ENCODE measurements around the gene ACTN2.

DNA sequence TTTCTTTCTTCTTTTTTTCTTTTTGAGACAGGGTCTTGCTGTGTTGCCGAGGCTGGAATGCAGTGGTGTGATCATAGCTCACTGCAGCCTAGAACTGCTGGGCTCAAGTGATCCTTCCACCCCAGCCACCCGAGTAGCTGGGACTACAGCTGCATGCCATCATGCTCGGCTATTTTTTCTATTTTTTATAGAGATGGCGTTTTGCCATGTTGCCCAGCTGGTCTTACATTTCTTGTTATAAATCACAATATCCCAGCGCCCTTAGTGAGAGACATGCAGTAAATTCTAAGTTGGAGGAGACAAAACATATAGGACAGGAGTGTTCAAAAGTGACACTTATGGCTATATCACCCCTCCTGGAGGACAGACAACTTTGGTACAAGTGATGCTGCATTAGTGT lies 31.3 kb upstream of the ACTN2 start:
- TF ChIP-seq ZNF24 (tag by site-specific recombination; IDR thresholded peaks at IDR 0.05) (no peak), ZNF404 (tag by site-specific recombination; IDR thresholded peaks at IDR 0.05) (no peak), ZNF302 (tag by site-specific recombination; IDR thresholded peaks at IDR 0.05; ENCODE audit: low read depth) (no peak), ZNF596 (tag by site-specific recombination; IDR thresholded peaks at IDR 0.05) (no peak), SP7 (tag by site-specific recombination; IDR thresholded peaks at IDR 0.05) (no peak), ZNF629 (tag by site-specific recombination; IDR thresholded peaks at IDR 0.05) (no peak), ZNF121 (tag by site-specific recombination; IDR thresholded peaks at IDR 0.05) (no peak), PATZ1 (tag by site-specific recombination; IDR thresholded peaks at IDR 0.05) (no peak), GFI1B (tag by site-specific recombination; IDR thresholded peaks at IDR 0.05) (no peak), ZNF157 (tag by site-specific recombination; IDR thresholded peaks at IDR 0.05) (no peak)
- TF ChIP-seq, protein P1, sequence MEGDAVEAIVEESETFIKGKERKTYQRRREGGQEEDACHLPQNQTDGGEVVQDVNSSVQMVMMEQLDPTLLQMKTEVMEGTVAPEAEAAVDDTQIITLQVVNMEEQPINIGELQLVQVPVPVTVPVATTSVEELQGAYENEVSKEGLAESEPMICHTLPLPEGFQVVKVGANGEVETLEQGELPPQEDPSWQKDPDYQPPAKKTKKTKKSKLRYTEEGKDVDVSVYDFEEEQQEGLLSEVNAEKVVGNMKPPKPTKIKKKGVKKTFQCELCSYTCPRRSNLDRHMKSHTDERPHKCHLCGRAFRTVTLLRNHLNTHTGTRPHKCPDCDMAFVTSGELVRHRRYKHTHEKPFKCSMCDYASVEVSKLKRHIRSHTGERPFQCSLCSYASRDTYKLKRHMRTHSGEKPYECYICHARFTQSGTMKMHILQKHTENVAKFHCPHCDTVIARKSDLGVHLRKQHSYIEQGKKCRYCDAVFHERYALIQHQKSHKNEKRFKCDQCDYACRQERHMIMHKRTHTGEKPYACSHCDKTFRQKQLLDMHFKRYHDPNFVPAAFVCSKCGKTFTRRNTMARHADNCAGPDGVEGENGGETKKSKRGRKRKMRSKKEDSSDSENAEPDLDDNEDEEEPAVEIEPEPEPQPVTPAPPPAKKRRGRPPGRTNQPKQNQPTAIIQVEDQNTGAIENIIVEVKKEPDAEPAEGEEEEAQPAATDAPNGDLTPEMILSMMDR (tag by site-specific recombination; IDR thresholded peaks at IDR 0.05): 0 out of 2 replicates have a peak, but pooled peaks have one; percentile 20
